Activated CD4-positive, alpha-beta T cell treated with anti-CD3 and anti-CD28 coated beads, Interleukin-2, amount 50 U/mL, for 16 hours (primary cell): ENCODE measurements around the gene OPA3.

Source experiments
- DNase-seq: peaks from one replicate; pipeline ENCODE4 v3.0.0-alpha.2; 2020

OPA3 gene

GRCh38 chr19:45560686-45561085 lies 23.9 kb downstream of the OPA3 start:
- DNase-seq = no peak

GRCh38 chr19:45560038-45560437 lies 24.6 kb downstream of the OPA3 start:
- DNase-seq = no peak

GRCh38 chr19:45558399-45558878 lies 26.2 kb downstream of the OPA3 start:
- DNase-seq = peak; percentile 74

- no peak for DNase-seq
Measured at GRCh38 chr19:45556835-45557234, 27.8 kb downstream of the OPA3 start.

- no peak for DNase-seq
Measured at GRCh38 chr19:45554481-45554880, 30.1 kb downstream of the OPA3 start.

GRCh38 chr19:45553464-45553863 lies 31.1 kb downstream of the OPA3 start:
- DNase-seq = no peak

GRCh38 chr19:45547965-45548609 lies 36.5 kb downstream of the OPA3 start:
- DNase-seq = no peak

GRCh38 chr19:45547211-45547770 lies 37.3 kb downstream of the OPA3 start:
- DNase-seq = no peak

GRCh38 chr19:45542234-45542668 lies 42.4 kb downstream of the OPA3 start:
- no peak for DNase-seq

GRCh38 chr19:45539459-45539858 lies 45.1 kb downstream of the OPA3 start:
- no peak for DNase-seq

GRCh38 chr19:45531349-45531748 lies 53.3 kb downstream of the OPA3 start:
- no peak for DNase-seq

GRCh38 chr19:45529420-45529785 lies 55.2 kb downstream of the OPA3 start:
- no peak for DNase-seq

GRCh38 chr19:45528744-45529419 lies 55.7 kb downstream of the OPA3 start:
- DNase-seq = no peak

- no peak for DNase-seq
Measured at GRCh38 chr19:45528149-45528743, 56.4 kb downstream of the OPA3 start.

- DNase-seq = no peak
Measured at GRCh38 chr19:45527731-45528130, 56.9 kb downstream of the OPA3 start.

GRCh38 chr19:45526971-45527370 lies 57.6 kb downstream of the OPA3 start:
- no peak for DNase-seq

GRCh38 chr19:45526143-45526542 lies 58.5 kb downstream of the OPA3 start:
- DNase-seq = no peak

GRCh38 chr19:45524575-45525129 lies 60.0 kb downstream of the OPA3 start:
- DNase-seq = no peak

- DNase-seq = peak; percentile 87
Measured at GRCh38 chr19:45523642-45524256, 60.9 kb downstream of the OPA3 start.

- DNase-seq = no peak
Measured at GRCh38 chr19:45522010-45522941, 62.3 kb downstream of the OPA3 start.

GRCh38 chr19:45518469-45518826 lies 66.2 kb downstream of the OPA3 start:
- DNase-seq = no peak
